Activated naive CD8-positive, alpha-beta T cell treated with anti-CD3 and anti-CD28 coated beads, Interleukin-2, amount 50 U/mL, for 24 hours (primary cell): ENCODE measurements around the gene ALG2.

ENCODE experiments used
- ATAC-seq: fragments of 150-1000 bp; cut with Tn5 transposase; one replicate; pipeline ENCODE4 v1.10.0; 2021
- DNase-seq: peaks from one replicate; pipeline ENCODE4 v3.0.0; 2021
- H3K27ac Mint-ChIP-seq: one replicate; pipeline ENCODE4 v1.8.0; 2021; ENCODE audit warnings: mild to moderate bottlenecking, mixed read lengths
- H3K27me3 Mint-ChIP-seq: one replicate; pipeline ENCODE4 v1.8.0; 2021; ENCODE audit warnings: mixed read lengths
- H3K36me3 Mint-ChIP-seq: one replicate; pipeline ENCODE4 v1.8.0; 2021; ENCODE audit warnings: low read depth, mixed read lengths
- H3K4me1 Mint-ChIP-seq: one replicate; pipeline ENCODE4 v1.8.0; 2021; ENCODE audit warnings: mixed read lengths
- H3K4me3 Mint-ChIP-seq: one replicate; pipeline ENCODE4 v1.8.0; 2021; ENCODE audit warnings: mild to moderate bottlenecking, moderate library complexity, mixed read lengths
- H3K9me3 Mint-ChIP-seq: one replicate; pipeline ENCODE4 v1.8.0; 2021; ENCODE audit warnings: mixed read lengths

ALG2 gene, protein sequence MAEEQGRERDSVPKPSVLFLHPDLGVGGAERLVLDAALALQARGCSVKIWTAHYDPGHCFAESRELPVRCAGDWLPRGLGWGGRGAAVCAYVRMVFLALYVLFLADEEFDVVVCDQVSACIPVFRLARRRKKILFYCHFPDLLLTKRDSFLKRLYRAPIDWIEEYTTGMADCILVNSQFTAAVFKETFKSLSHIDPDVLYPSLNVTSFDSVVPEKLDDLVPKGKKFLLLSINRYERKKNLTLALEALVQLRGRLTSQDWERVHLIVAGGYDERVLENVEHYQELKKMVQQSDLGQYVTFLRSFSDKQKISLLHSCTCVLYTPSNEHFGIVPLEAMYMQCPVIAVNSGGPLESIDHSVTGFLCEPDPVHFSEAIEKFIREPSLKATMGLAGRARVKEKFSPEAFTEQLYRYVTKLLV

DNA sequence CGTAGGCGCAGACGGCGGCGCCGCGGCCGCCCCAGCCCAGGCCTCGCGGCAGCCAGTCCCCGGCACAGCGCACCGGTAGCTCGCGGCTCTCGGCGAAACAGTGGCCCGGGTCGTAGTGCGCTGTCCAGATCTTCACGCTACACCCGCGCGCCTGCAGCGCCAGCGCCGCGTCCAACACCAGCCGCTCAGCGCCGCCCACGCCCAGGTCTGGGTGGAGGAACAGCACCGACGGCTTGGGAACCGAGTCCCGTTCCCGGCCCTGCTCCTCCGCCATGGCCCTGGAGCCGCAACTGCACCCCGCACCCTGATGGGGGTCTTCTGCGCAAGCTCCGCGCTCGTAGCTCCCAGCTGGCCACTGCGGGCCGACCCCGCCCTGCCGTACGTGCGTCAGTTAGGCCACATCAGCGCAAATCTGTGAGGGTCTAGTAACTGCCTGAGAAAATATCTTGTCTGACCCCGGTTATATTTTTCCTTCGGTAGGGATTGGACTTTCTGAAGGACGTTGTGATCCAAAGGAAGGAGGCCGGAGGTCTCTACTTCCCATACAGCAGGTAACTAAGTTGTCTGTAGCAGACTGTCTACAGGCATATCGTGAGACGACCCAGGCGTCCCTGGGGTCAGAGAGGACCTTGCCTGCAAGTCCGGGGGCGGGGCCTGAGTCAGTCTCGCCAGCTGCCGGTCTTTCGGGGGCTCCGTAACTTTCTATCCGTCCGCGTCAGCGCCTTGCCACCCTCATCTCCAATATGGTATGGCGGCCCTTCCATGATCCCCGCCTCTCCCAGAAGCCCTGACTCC is at the start of gene ALG2, which contains the start of gene SEC61B:
Gene ALG2, minus strand, starts transcription at position 322 of the 795 bp plus-strand sequence. Its CDS starts 48 bp downstream, at position 274.
Gene SEC61B, plus strand, starts transcription at position 662 of the 795 bp plus-strand sequence. Its CDS starts 82 bp downstream, at position 744.
- no peaks in the 10 kb centered on the region for H3K9me3 Mint-ChIP-seq
- H3K4me1 Mint-ChIP-seq, result peaks cover 69% of the 10 kb centered on the region
- ATAC-seq (peak; percentile 96), DNase-seq (peak; percentile 97)
- H3K36me3 Mint-ChIP-seq, result peaks cover 66% of the 10 kb centered on the region
- H3K27ac Mint-ChIP-seq, result peak within 1 kb of the TSS; percentile 99
- peak within 1 kb of the TSS; percentile 99 for H3K4me3 Mint-ChIP-seq
- no peaks in the 10 kb centered on the region for H3K27me3 Mint-ChIP-seq

DNA sequence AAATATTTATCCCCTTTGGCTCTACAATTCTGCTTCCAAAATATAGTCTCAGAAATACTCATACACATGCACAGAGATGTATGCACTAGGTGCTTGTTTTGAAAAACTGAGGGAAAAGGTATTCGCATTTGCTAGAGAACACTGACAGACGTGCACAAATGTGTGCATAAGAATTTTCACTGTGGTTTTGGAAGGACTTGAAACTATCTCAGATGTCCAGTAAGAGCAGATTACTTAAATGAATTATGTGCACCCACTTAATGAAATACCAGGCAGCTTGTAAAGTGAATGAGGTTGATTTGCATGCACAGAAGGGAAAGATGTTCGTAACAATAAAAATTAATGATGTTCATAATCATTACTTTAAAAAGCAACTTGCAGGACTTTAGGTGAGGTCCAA is 48.7 kb upstream of the ALG2 start:
- Mint-ChIP-seq H3K4me3 (no peak overlapping the region), H3K27me3 (peaks cover 2% of the 10 kb centered on the region), H3K9me3 (no peaks in the 10 kb centered on the region), H3K27ac (no peak overlapping the region), H3K36me3 (no peaks in the 10 kb centered on the region), H3K4me1 (peaks cover 22% of the 10 kb centered on the region)
- ATAC-seq, result no peak
- no peak for DNase-seq

DNA sequence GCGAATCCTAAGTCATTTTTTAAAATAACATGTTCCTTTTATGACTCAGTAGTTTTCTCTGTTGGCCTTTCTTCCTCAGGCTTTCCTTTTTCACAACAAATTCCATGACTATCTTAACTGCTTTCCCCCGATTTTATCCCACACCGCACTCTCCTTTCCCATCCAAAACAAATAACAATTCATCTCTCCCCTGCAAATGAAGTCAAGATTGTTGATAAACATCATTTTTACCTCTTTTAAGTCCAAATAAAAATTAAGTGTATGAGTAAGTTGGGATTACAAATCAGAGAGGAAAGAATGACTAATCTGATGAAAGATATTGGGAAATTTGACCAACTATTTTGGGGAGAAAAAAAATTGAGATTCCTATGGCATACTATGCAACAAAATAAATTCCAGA is 47.7 kb upstream of the ALG2 start:
- no peak for DNase-seq
- Mint-ChIP-seq H3K9me3 (no peaks in the 10 kb centered on the region), H3K36me3 (no peaks in the 10 kb centered on the region), H3K4me1 (peaks cover 28% of the 10 kb centered on the region), H3K27ac (no peak overlapping the region), H3K27me3 (peaks cover 2% of the 10 kb centered on the region), H3K4me3 (no peak overlapping the region)
- no peak for ATAC-seq

DNA sequence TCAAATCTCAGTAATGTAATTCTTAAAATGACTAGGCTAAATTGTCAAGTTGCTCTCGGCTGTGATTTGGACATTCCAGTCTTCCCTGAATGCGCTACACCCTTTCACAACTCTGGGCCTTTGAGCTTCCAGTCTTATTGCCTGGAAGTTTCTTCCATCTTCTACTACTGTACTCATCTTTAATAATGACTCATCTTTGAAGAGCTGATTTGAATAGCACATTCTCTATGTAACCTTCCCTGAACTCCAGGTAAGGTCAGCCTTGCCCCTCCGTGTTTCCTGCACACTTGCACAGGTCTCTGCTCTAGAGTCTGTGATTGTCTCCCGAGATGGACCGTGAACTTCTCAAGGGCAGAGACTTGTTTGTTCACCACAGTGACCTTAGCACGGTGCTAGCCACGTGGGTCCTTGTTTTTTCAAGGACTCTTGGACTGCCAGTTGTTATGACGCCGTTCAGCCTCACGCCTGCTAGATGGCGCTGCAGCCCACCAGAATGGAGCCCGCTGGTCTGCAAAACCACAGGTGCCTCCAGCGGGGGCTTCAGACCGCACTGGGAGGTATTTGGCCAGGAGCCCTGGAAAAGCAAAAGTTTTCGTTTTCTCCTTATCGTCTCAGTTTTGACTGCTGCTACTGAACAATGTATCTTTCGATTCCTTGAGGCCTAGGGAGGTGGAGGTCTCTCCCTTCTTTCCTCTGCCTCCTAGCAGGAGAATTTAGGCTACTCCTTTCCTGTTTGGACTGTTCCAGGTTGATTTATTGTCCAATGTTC is 44.7 kb upstream of the ALG2 start:
- Mint-ChIP-seq H3K4me1 (peaks cover 40% of the 10 kb centered on the region), H3K9me3 (no peaks in the 10 kb centered on the region), H3K36me3 (no peaks in the 10 kb centered on the region), H3K27me3 (peaks cover 5% of the 10 kb centered on the region), H3K27ac (peak overlapping the region; percentile 47), H3K4me3 (peak overlapping the region; percentile 16)
- ATAC-seq (peak; percentile 79), DNase-seq (peak; percentile 84)

DNA sequence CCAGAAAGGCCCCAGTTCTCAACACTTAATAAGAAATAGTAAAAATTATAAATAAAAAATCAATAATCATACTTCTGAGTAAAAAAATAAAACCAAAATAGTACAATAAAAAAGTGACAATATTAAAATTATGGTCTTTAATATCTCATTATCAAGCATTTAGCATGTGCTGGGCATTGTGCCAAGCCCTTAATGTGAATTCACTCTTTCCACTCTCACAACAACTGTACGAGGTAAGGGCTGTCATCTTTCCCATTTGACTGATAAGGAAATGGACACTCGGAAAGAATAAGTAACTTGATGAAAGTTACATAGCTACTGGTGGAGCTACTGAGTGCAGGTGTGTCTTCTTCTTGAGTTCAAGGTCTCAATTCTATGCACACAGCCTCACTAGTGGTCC is 43.9 kb upstream of the ALG2 start:
- H3K36me3 Mint-ChIP-seq, result no peaks in the 10 kb centered on the region
- ATAC-seq (no peak), DNase-seq (no peak)
- no peak overlapping the region for H3K4me3 Mint-ChIP-seq
- no peaks in the 10 kb centered on the region for H3K9me3 Mint-ChIP-seq
- H3K4me1 Mint-ChIP-seq, result peaks cover 40% of the 10 kb centered on the region
- H3K27ac Mint-ChIP-seq, result peak overlapping the region; percentile 47
- H3K27me3 Mint-ChIP-seq, result peaks cover 5% of the 10 kb centered on the region

DNA sequence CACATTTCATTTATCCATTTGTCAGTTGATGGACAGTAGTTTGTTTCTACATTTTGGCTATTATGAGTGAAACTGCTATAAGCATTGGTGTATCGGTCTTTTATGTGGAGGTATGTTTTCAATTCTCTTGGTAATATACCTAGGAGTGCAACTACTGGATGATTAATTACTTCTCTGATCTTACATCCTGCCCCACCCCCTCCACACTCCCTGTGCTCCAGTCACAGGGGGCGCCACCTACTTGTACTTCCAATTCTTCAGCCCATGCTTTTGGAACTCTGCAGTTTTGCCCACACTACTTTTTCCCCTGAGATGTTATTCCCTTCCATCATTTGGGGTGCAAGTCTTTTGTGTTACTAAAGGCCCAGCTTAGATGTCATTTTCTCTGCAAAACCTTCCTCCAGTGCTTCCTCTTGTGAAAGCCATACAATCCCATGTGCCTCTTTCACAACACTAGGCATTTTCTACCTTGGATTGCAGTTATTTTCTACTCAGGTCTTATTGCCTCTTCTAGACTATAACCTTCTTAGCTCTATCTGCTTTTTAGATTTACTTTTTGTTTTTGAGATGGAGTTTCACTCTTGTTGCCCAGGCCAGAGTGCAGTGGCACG is 42.4 kb upstream of the ALG2 start:
- peaks cover 47% of the 10 kb centered on the region for H3K4me1 Mint-ChIP-seq
- no peak for ATAC-seq
- no peaks in the 10 kb centered on the region for H3K36me3 Mint-ChIP-seq
- no peak overlapping the region for H3K27ac Mint-ChIP-seq
- DNase-seq, result peak; percentile 54
- H3K9me3 Mint-ChIP-seq, result no peaks in the 10 kb centered on the region
- H3K27me3 Mint-ChIP-seq, result peaks cover 5% of the 10 kb centered on the region
- no peak overlapping the region for H3K4me3 Mint-ChIP-seq

DNA sequence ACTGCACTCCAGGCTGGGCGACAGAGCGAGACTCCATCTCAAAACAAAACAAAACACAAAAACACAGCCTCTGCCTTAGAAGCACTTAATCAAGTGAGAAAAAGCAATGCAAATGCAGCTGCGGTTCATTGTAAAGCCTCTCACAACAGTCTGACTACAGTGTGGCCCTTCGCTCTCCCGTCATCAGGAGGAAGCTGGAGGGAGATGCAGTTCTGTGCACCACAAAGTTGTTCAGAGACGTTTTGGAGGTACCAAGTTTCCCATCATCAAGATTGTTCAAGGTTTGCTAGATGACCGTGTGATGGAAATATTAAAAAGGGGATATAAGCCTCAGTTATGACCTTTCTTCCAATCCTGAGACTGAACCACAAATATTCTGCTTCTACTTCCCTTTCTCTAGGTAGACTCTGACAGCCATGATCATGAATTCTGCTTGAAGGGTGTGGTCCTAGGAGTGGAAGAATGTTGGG is 41.2 kb upstream of the ALG2 start:
- no peak overlapping the region for H3K27ac Mint-ChIP-seq
- DNase-seq, result no peak
- H3K4me1 Mint-ChIP-seq, result peaks cover 51% of the 10 kb centered on the region
- H3K27me3 Mint-ChIP-seq, result peaks cover 5% of the 10 kb centered on the region
- no peaks in the 10 kb centered on the region for H3K9me3 Mint-ChIP-seq
- H3K4me3 Mint-ChIP-seq, result no peak overlapping the region
- H3K36me3 Mint-ChIP-seq, result no peaks in the 10 kb centered on the region
- ATAC-seq, result no peak

DNA sequence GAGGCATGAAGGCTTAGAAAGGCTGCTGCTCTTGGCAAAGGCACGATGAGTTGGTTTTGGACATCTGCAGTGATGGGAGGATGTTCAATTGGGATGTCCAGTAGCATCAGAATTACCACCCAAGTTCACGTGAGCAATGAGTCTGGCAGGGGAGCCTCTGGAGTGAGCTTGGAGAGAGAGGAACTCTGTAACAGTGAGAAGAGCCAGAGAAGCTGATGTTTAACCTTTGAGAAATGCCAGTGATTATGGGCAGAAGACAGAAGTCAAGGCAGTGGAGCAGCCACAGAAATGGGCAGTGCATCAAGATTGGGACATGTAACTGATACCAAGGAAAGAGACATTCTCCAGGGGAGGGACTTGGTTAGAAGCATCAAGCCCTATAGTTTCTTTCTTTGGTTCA is 40.2 kb upstream of the ALG2 start:
- H3K9me3 Mint-ChIP-seq, result no peaks in the 10 kb centered on the region
- H3K4me1 Mint-ChIP-seq, result peaks cover 48% of the 10 kb centered on the region
- DNase-seq (no peak), ATAC-seq (no peak)
- H3K27me3 Mint-ChIP-seq, result peaks cover 9% of the 10 kb centered on the region
- no peak overlapping the region for H3K4me3 Mint-ChIP-seq
- no peaks in the 10 kb centered on the region for H3K36me3 Mint-ChIP-seq
- no peak overlapping the region for H3K27ac Mint-ChIP-seq

DNA sequence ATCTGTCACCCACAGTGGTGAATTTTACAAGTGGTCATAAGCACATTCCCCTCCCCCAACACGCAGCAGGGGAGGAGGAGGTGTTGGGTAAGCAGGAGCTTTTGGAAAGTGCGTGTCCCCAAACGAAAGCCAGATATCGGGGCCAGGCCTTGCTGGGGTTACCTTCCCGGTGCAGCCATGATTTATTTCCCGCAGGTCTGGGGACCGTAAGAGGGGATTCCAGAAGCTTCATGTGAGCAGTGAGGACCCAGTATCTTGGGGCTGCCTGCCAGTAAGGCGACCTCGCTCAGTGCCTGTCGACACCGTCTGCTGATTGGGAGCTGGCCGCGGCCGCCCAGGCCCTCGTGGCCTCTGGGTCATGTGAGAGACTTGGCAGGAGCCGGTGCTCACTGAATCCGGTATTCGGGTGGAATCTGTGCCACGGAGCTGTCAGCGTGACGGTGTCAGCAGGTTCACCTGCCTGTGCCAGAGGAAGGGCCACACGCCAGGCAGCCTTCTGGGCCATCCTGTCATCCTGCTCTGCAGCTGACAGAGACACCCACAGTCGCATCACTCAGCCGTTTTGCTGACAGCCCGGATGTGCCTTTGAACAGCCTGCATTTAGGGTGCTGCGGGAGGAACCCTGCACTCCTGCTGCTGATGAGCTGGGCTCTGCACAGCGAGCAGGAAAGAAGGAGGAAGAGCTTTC is 37.6 kb upstream of the ALG2 start:
- no peak overlapping the region for H3K4me3 Mint-ChIP-seq
- no peaks in the 10 kb centered on the region for H3K9me3 Mint-ChIP-seq
- peaks cover 18% of the 10 kb centered on the region for H3K27me3 Mint-ChIP-seq
- peaks cover 47% of the 10 kb centered on the region for H3K4me1 Mint-ChIP-seq
- H3K27ac Mint-ChIP-seq, result peak overlapping the region; percentile 31
- H3K36me3 Mint-ChIP-seq, result no peaks in the 10 kb centered on the region
- peak; percentile 85 for ATAC-seq
- DNase-seq, result peak; percentile 39

DNA sequence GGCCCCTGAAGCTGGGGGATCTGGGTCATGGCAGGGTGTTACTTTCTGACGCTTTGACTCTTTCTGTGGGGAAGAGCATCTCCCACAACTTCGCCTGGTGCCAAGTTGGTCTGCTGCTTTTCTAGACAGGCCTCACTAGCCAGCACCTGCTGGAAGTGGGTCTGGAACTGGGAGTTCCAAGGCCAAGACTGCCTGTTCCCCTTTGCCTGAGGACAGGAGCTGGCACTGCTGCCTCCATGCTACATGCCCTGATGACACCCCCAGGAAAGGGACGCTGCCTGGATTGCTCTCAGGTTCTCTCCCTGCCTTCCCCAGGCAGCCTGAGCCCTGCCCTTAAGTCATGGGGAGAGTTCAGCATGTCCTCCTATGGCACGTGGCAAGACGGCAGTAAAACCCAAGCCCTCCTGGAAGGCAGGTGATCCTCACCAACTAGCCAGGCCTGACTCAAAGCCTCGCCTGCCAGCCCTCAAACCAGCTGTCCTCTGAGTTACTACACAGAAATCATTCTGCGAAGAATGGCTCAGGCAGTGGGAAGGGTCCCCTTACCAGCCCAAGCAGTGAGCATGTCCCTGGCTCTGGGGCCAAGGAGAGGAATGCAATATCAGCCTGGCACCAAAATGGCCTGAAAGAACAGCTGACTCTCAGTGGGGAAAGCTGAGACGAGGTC is 36.1 kb upstream of the ALG2 start:
- Mint-ChIP-seq H3K27me3 (peaks cover 15% of the 10 kb centered on the region), H3K4me3 (no peak overlapping the region), H3K9me3 (no peaks in the 10 kb centered on the region), H3K4me1 (peaks cover 48% of the 10 kb centered on the region), H3K36me3 (no peaks in the 10 kb centered on the region), H3K27ac (no peak overlapping the region)
- ATAC-seq (no peak), DNase-seq (no peak)

DNA sequence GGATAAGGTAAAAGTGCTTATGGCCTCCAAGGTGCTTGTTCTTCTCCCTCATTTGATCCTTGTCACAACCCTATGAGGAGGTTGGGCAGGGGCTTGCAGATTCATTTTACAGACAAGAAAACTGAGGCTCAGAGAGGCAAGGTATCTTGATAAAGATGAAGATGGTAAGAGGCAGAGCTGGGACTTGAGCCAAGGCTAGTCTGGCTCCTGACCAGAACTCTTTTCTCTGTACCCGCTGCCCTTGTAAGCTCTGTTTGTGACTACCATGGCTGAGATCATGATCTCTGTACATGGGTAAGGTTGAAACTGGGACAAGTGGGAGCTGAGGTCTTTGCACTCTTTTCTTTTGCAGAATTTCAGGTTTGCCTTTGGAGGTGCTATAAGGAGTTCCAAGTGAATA is 33.9 kb upstream of the ALG2 start:
- no peak overlapping the region for H3K4me3 Mint-ChIP-seq
- no peaks in the 10 kb centered on the region for H3K36me3 Mint-ChIP-seq

DNA sequence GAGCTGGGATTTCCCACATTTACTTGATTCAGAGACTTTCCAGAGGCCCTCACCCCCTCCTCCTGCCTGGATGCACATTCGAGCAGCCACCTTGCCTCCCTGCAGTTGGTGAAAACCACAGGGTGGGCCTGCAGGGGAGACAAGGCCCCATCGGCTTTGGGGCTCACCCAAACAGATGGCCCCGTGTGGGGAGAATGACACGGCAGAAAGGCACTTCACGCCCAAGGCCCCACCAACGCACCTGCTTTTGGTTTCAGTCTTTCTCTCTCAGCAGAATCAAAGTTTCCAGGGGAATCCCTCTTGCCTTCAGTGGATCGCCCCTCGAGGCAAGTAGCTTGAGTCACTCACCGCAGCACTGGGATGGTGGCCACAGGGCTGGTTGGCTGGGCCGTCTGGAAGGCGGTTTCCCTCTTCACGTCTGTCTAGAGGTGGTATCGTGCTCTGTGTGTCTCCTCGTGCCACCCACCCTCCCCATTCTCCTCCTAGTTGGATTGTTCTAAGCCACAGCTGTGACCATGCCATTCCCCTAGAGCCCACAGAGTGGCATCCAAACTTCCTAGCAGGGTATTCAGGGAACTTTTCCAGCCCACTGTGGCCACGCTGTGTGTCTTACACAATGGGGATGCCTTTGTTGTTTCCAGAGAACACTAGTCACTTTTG is 32.2 kb upstream of the ALG2 start:
- no peaks in the 10 kb centered on the region for H3K9me3 Mint-ChIP-seq
- H3K4me3 Mint-ChIP-seq, result peak overlapping the region; percentile 66
- H3K27ac Mint-ChIP-seq, result peak overlapping the region; percentile 88
- no peaks in the 10 kb centered on the region for H3K36me3 Mint-ChIP-seq
- peak; percentile 88 for DNase-seq
- H3K4me1 Mint-ChIP-seq, result peaks cover 59% of the 10 kb centered on the region
- peaks cover 15% of the 10 kb centered on the region for H3K27me3 Mint-ChIP-seq
- peak; percentile 89 for ATAC-seq

More for the DNA sequence above, 33.9 kb upstream of the ALG2 start:
- Mint-ChIP-seq H3K27ac (no peak overlapping the region), H3K27me3 (peaks cover 15% of the 10 kb centered on the region), H3K4me1 (peaks cover 62% of the 10 kb centered on the region), H3K9me3 (no peaks in the 10 kb centered on the region)
- DNase-seq, result no peak
- no peak for ATAC-seq

DNA sequence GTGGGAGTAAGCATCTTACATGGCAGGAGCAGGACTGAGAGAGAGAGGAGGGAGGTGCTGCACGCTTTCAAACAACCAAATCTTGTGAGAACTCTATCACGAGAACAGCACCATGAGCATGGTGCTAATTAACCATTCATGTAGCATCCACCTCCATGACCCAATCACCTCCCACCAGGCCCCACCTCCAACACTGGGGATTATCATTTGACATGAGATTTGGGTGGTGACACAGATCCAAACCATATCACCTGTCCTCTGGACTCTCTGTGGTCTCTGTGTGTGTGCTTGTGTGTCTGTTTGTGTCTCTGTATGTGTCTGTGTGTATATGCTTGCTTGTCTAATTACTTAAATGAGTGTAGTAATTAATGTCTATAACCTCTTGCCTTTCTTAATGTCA is 31.4 kb upstream of the ALG2 start:
- ATAC-seq (peak; percentile 34), DNase-seq (peak; percentile 42)
- peaks cover 15% of the 10 kb centered on the region for H3K27me3 Mint-ChIP-seq
- peaks cover 58% of the 10 kb centered on the region for H3K4me1 Mint-ChIP-seq
- H3K9me3 Mint-ChIP-seq, result no peaks in the 10 kb centered on the region
- H3K4me3 Mint-ChIP-seq, result peak overlapping the region; percentile 66
- H3K27ac Mint-ChIP-seq, result peak overlapping the region; percentile 88
- no peaks in the 10 kb centered on the region for H3K36me3 Mint-ChIP-seq
